ENCODE results near the gene TMCO4. TPM values are rescaled to one million over a fixed set of nuclear protein-coding genes. Genes with fewer than 3 reads are reported as not detected.

The TMCO4 gene
- total and polyA plus RNA-seq, 2 donors (not counting 1 experiment from before 2014, with no cell fraction given) = 21.7 to 31.3 TPM

- H3K4me1 Mint-ChIP-seq = no peaks in the 10 kb centered on the region
- Histone ChIP-seq H3K9ac (ENCODE audit: low read length) (no peak overlapping the region), H2AFZ (ENCODE audit: insufficient read depth, low read depth, low read length, poor library complexity, severe bottlenecking) (no peak overlapping the region), H3K79me2 (ENCODE audit: control insufficient read depth, insufficient read depth, low read length) (no peaks in the 10 kb centered on the region), H3K27me3 (replicated peaks in 1 of 4; ENCODE audit: control extremely low read depth in 1 of 4, control insufficient read depth in 3 of 4, insufficient read depth in 4 of 4, low read length in 3 of 4) (peaks cover 0 to 19% (median 15%) of the 10 kb centered on the region in 4 experiments), H3K27ac (ENCODE audit: low read length in 2 of 2) (no peak overlapping the region), H3K4me3 (ENCODE audit: control extremely low read depth in 1 of 5, extremely low read depth in 1 of 5, insufficient read depth in 1 of 5, low read depth in 2 of 5, low read length in 4 of 5) (no peak overlapping the region), H3K36me3 (replicated peaks in 1 of 2; ENCODE audit: control extremely low read depth in 1 of 2, control insufficient read depth in 1 of 2, extremely low read depth in 1 of 2, insufficient read depth in 2 of 2, low read length in 1 of 2) (no peaks in the 10 kb centered on the region), H3K4me2 (replicated peaks; ENCODE audit: low read depth, low read length, poor library complexity, severe bottlenecking) (no peak overlapping the region), H3K4me1 (ENCODE audit: control insufficient read depth in 2 of 2, insufficient read depth in 2 of 2, low read length in 2 of 2) (no peaks in the 10 kb centered on the region), H3K9me3 (ENCODE audit: control extremely low read depth in 1 of 3, control insufficient read depth in 2 of 3, insufficient read depth in 1 of 3, low read length in 2 of 3) (peaks cover 0 to 4% (median 1%) of the 10 kb centered on the region in 3 donors), H4K20me1 (ENCODE audit: control insufficient read depth, insufficient read depth, low read length, poor library complexity, severe bottlenecking) (no peaks in the 10 kb centered on the region)
- H3K27me3 Mint-ChIP-seq = peaks cover 44% of the 10 kb centered on the region
- ATAC-seq (ENCODE audit: low read depth) (no peak), DNase-seq (no peak)
- H3K27ac Mint-ChIP-seq = no peak overlapping the region
- peaks cover 7% of the 10 kb centered on the region for H3K9me3 Mint-ChIP-seq (ENCODE audit: insufficient read depth)
- TF ChIP-seq EZH2 (IDR thresholded peaks at IDR 0.05; ENCODE audit: borderline replicate concordance, insufficient read depth, low read depth, low read length, poor library complexity, severe bottlenecking) (no peak), CTCF (IDR thresholded peaks at IDR 0.05) (no peak)
- POLR2A ChIA-PET = no interaction called here
- CTCF ChIA-PET = interaction anchor here (1.1 kb wide), 1 partner anchor 9 kb away, joined by 3 read pairs; no protein-coding TSS in a partner anchor
- no peak overlapping the region for H3K4me3 Mint-ChIP-seq
- WGBS (ENCODE audit: insufficient coverage) = 67% methylated on average over 2 of the region's 3 CpGs
- intact Hi-C loops (cut with micrococcal nuclease) = no loop called here
Measured at GRCh38 chr1:19831441-19831840, 31.7 kb upstream of the TMCO4 start.

GRCh38 chr1:19828546-19828945 lies 28.8 kb upstream of the TMCO4 start:
- no peaks in the 10 kb centered on the region for H3K4me1 Mint-ChIP-seq
- ChIA-PET POLR2A (no interaction called here), CTCF (interaction anchor here (0.9 kb wide), 1 partner anchor 27 kb away, joined by 5 read pairs; no protein-coding TSS in a partner anchor)
- Histone ChIP-seq H3K4me2 (replicated peaks; ENCODE audit: low read depth, low read length, poor library complexity, severe bottlenecking) (no peak overlapping the region), H3K9ac (ENCODE audit: low read length) (no peak overlapping the region), H3K27me3 (replicated peaks in 1 of 4; ENCODE audit: control extremely low read depth in 1 of 4, control insufficient read depth in 3 of 4, insufficient read depth in 4 of 4, low read length in 3 of 4) (peaks cover 0 to 19% (median 15%) of the 10 kb centered on the region in 4 experiments), H3K27ac (ENCODE audit: low read length in 2 of 2) (no peak overlapping the region), H3K4me3 (ENCODE audit: control extremely low read depth in 1 of 5, extremely low read depth in 1 of 5, insufficient read depth in 1 of 5, low read depth in 2 of 5, low read length in 4 of 5) (no peak overlapping the region), H4K20me1 (ENCODE audit: control insufficient read depth, insufficient read depth, low read length, poor library complexity, severe bottlenecking) (no peaks in the 10 kb centered on the region), H3K36me3 (replicated peaks in 1 of 2; ENCODE audit: control extremely low read depth in 1 of 2, control insufficient read depth in 1 of 2, extremely low read depth in 1 of 2, insufficient read depth in 2 of 2, low read length in 1 of 2) (no peaks in the 10 kb centered on the region), H2AFZ (ENCODE audit: insufficient read depth, low read depth, low read length, poor library complexity, severe bottlenecking) (no peak overlapping the region), H3K9me3 (ENCODE audit: control extremely low read depth in 1 of 3, control insufficient read depth in 2 of 3, insufficient read depth in 1 of 3, low read length in 2 of 3) (peaks cover 0 to 4% (median 1%) of the 10 kb centered on the region in 3 donors), H3K4me1 (ENCODE audit: control insufficient read depth in 2 of 2, insufficient read depth in 2 of 2, low read length in 2 of 2) (no peaks in the 10 kb centered on the region), H3K79me2 (ENCODE audit: control insufficient read depth, insufficient read depth, low read length) (no peaks in the 10 kb centered on the region)
- H3K4me3 Mint-ChIP-seq = no peak overlapping the region
- H3K9me3 Mint-ChIP-seq (ENCODE audit: insufficient read depth) = peaks cover 7% of the 10 kb centered on the region
- WGBS (ENCODE audit: insufficient coverage) = 86% methylated on average over 1 of the region's 3 CpGs
- peaks cover 54% of the 10 kb centered on the region for H3K27me3 Mint-ChIP-seq
- DNase-seq (no peak), ATAC-seq (ENCODE audit: low read depth) (no peak)
- no peak overlapping the region for H3K27ac Mint-ChIP-seq
- TF ChIP-seq EZH2 (IDR thresholded peaks at IDR 0.05; ENCODE audit: borderline replicate concordance, insufficient read depth, low read depth, low read length, poor library complexity, severe bottlenecking) (no peak), CTCF (IDR thresholded peaks at IDR 0.05) (no peak)
- intact Hi-C loops (cut with micrococcal nuclease) = no loop called here

All from B cell (primary cell).